Stimulated activated CD4-positive, alpha-beta T cell treated with anti-CD3 and anti-CD28 coated beads, Interleukin-12 subunit alpha, Interleukin-12 subunit beta, amount 100 ng/mL, for 48 hours (primary cell): ENCODE measurements around the gene IL12RB1.
A peak's percentile ranks its signal among the peaks of the same experiment; 100 is the strongest.
"Not testable (repeated sequence)": the region's sequence is repeated elsewhere in the genome, so short reads cannot be mapped to it uniquely, and the experiment has no call there.

Experiments
- DNase-seq, 3 donors: peaks; one replicate each; pipeline ENCODE4 v3.0.0-alpha.2; 2020; ENCODE audit warnings: low read depth in 2 of 3, low spot score in 1 of 3

Gene IL12RB1

DNA sequence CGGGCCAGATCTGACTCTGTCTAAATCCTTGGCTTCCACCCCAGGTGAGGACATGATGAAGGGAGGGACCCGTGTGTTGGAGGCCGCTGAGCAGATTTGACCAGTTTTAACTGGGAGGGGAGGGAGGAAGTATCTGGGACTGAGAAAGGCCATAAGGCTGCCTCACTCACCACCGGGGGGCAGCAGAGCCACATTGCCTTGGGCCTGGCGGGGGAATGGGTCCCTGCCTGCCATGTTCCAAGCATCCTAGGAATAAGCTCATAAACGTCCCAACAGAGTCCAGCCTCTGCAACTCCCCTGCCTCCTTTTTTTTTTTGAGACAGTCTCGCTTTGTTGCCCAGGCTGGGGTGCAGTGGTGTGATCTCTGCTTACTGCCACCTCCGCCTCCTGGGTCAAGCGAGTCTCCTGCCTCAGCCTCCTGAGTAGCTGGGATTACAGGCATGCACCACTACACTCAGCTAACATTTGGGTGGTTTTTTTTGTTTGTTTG, 26.3 kb upstream of the IL12RB1 start:
- DNase-seq = peak; percentile 47 to 80 (median 77)

DNA sequence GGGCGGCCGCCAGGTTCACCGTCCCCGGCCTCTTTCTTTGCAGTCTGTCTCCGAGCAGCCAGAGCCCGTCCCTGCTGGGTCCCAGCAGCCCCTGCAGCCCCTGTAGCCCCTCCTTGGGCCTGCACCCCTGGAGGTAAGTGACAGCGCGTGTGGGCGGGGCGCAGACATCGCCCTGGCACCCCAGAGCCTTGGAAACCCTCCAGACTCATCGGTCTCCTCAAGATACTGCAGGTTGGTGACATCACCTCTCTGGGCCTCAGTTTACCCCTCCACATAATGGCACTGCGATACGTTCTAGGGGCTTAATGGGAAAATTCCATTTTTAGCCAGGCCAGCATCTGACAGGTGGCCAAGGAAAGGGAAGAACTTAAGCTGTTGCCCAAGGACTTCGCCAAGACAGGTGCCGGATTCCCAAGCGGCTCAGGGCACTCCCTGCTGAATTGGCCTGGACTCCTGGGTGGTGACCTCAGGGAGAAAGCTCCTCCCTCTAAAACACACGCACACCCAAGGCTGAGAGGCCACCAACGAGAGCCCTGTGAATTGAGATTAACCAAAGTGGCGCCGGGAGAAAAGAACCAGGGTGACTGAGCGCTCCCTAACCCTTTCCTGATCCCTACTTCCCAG, 24.0 kb upstream of the IL12RB1 start:
- no peak for DNase-seq

GRCh38 chr19:18109733-18110608, 23.2 kb upstream of the IL12RB1 start:
- no peak for DNase-seq

DNA sequence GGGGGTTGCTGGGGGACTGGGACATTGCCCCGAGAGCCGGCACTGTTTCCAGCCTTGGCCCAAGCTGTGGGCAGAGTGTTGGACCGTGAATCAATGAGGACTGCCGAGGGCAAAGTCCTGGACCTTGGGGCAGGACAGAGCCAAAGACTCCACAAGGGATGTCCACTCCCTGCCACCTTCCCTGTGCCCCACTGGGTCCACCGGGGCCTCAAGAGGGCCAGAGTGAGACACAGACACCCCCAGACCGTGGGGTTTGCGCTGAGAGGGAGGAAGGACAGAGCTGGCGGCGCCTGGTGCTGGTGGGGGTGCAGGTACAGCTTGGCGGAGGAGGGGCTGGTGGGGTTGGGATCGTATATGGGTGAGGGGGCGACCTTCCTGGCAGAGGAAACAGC, 22.6 kb upstream of the IL12RB1 start:
- no peak for DNase-seq

DNA sequence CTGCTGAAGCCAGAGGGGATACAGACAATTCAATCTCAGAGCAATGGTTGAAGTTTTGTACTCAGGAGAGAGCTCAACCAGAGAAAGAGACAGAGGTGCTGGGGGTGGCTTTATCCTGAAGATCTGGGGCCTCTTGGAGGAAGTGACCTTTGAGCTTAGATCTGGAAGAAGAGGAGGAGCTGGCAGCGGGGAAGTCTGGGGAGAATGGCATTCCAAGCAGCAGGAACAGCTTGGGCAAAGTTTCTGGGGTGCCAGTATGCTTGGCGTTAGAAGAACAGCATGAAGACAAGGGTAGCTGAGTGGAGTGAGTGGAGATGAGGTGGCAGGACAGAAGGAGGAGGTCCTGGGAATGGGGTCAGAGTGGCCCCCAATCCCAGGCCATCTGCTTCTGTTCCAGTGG, 22.2 kb upstream of the IL12RB1 start:
- no peak for DNase-seq

GRCh38 chr19:18107235-18107634, 20.5 kb upstream of the IL12RB1 start:
- no peak for DNase-seq

- DNase-seq = not testable (repeated sequence)
Measured at GRCh38 chr19:18105259-18105658, 18.5 kb upstream of the IL12RB1 start.

DNA sequence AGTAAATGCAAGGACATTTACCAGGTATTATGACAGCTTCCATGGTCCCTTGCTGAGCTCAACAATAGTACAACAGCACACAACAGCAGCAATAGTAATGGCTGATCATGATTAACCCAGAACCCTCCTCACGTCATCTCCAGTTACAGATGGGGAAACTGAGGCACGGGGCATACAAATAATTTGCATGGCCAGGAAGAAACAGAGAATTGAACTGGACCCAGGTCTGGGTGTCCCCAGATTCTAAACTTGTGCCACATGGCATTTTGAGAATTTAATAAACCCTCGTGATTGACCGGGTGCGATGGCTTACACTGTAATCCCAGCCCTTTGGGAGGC, 18.0 kb upstream of the IL12RB1 start:
- DNase-seq = no peak

DNA sequence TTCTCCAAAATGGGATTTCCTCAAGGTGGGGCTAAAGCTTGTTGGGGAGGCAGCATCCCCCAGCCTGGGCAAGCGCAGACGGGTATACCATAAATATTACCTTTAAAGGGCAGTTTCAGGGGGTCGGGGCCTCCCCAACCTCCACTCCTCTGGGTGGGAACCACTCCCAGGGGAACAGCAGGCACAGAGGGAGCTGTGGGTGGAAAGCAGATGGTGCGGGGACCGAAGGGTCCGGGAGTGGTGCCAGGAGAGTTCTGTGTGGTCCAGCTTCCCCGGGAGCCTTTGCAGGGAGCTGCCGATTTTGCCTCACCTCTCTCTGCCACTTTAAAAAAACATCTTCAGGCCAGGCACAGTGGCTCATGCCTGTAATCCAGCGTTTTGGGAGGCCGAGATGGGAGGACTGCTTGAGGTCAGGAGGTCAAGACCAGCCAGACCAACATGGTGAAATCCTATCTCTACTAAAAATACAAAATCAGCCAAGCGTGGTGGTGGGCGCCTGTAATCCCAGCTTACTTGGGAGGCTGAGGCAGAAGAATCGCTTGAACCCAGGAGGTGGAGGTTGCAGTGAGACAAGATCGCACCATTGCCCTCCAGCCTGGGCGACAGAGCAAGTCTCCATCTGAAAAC, 16.3 kb upstream of the IL12RB1 start:
- no peak for DNase-seq

DNA sequence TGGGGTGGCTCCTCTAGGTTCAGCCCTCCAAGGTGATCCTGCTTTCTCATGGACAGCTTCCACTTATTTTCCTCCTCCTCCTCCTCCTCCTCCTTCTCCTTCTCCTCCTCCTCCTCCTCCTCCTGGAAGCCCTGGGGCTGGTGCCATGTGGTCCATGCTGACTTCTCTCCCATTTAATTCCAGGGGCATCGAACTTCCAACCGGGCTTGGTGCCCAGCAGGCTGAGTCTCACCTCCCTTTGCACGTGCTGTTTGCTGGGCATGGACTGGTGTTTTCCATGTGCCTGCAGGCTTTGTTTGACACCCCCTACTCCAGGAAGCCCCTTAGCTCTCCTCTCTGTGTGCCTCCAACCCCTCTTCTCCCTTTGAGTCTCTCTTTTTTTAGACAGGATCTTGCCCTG, 14.5 kb upstream of the IL12RB1 start:
- no peak for DNase-seq

DNA sequence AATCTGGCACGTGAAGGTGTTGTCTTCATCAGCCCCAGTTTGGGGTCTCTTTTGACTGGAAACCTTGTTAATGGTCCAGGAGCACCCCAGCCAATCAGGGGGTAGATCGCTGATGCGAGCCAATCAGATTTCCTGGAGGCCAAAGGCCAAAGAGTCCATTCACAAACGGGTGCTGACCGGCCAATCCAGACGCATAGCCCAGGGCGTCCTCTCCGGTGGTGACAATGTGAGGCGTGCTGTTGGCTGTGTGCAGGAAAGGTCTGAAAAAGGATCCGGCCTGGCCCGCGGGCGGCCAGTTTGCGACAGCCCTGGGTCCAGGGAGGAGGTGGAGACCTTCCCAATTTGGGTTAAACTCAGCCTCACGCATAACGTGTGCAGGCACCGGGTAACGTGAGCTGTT, 14.0 kb upstream of the IL12RB1 start:
- no peak for DNase-seq

DNA sequence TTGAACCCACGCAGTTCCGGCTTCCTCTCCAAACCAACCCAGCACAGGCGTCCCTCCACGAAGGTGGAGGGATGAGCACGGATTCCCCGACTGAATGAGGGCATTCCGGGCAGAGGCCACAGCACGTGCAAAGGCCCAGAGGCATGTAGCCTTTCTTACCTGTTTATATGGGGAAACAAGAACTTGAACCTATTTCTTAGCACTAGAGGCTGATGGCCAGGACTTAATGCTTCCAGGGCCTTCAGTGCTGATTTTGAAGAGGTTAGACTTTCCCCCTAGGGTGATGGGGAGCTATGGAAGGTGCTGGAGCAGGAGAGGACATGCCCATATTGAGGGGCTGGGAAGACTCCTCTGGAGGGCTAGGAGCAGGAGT, 12.9 kb upstream of the IL12RB1 start:
- no peak for DNase-seq

GRCh38 chr19:18098891-18099622, 12.3 kb upstream of the IL12RB1 start:
- no peak for DNase-seq

- DNase-seq = no peak
Measured at GRCh38 chr19:18097993-18098890, 11.5 kb upstream of the IL12RB1 start.

DNA sequence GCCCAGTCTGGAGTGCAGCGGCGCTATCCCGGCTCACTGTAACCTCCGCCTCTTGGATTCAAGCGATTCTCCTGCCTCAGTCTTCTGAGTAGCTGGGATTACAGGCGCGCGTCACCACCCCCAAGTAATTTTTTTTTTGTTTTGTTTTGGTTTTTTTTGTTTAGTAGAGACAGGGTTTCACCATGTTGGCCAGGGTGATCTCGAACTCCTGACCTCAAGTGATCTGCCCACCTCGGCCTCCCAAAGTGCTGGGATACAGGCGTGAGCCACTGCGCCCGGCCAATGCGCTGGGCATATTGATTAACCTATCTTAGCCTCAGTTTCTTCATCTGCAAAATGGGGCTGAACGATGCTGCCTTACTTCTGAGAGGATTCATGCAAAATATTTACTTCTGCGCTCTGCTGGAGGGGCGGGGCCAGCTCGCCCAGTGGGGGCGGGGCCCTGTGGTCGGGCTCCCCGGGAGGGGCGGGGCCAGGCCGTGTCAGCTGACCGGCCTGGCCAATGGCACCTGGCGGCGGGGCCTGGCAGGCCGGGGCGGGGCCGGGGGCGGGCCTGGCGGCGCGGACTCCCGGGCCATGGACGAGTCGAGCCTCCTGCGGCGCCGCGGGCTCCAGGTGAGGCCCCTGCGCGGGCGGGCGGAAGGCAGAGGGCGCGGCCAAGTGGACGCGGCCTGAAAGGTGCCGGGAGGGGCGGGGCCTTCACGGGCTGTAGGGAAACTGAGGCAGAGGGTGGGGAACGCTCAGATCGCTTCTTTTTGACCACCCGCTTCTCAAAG, 10.7 kb upstream of the IL12RB1 start, which contains the start of gene MAST3:
Gene MAST3, plus strand, starts transcription at position 562 of the 776 bp plus-strand sequence. Its CDS starts 15 bp downstream, at position 577.
- peak; percentile 86 to 91 (median 89) for DNase-seq

GRCh38 chr19:18096258-18096657, 9.5 kb upstream of the IL12RB1 start:
- no peak for DNase-seq

DNA sequence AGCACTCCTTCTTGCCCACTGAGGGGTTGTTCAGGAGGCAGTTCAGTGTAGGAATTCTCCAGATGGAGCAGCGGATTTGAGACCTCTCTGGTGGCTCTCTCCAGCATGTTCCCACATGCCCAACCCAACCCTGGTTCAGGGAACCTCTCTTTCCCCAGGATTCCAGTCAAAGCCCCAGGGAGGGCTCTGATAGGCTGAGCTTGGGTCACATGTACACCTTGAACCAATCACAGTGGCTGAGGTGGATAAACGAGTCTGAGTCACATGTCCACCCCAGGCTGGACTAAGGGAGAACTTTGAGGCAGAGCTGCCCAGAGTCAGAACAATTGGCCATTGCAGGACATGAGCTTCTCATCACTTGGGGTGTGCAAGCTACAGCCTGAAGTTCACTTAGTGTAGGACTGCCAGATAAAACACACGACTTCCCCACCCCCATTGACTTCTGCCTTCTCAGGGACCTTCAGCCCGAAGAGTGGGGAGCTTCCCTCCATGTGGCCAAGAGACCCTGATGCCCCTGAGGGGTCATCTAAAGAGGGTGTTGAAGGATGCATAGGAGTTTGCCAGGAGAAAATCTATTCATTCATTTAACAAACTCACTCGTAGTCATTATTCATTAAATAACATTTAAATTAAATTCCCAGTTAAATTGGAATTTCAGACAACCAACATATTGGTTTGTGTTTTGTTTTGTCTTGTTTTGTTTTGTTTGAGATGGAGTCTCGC, 6.9 kb upstream of the IL12RB1 start:
- no peak for DNase-seq

DNA sequence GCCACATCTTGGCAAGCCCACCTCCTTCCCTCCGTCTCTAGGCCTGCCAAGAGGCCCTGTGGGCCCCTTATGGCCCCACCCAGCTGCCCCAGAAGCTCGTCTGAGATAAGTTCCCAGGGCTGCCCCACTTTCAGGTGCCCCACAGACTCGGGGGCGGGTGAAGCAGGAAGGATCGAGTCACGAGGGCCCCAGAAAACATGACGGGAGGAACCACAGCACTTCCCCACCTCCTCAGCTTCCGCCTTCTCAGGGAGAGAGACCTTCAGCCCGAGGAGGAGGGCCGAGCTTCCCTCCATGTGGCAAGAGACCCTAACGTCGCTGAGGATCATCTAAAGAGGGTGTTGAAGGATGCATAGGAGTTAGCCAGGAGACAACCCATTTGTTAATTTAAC, 4.5 kb upstream of the IL12RB1 start:
- peak; percentile 73 to 77 (median 76) for DNase-seq
